ENCODE measurements around the gene HOXA7. TPM values are rescaled to one million over a fixed set of nuclear protein-coding genes. Genes with fewer than 3 reads are reported as not detected.
A peak's percentile ranks its signal among the peaks of the same experiment; 100 is the strongest.

The HOXA7 gene
- total RNA-seq, 2 experiments from 2014 or later = not detected

DNA sequence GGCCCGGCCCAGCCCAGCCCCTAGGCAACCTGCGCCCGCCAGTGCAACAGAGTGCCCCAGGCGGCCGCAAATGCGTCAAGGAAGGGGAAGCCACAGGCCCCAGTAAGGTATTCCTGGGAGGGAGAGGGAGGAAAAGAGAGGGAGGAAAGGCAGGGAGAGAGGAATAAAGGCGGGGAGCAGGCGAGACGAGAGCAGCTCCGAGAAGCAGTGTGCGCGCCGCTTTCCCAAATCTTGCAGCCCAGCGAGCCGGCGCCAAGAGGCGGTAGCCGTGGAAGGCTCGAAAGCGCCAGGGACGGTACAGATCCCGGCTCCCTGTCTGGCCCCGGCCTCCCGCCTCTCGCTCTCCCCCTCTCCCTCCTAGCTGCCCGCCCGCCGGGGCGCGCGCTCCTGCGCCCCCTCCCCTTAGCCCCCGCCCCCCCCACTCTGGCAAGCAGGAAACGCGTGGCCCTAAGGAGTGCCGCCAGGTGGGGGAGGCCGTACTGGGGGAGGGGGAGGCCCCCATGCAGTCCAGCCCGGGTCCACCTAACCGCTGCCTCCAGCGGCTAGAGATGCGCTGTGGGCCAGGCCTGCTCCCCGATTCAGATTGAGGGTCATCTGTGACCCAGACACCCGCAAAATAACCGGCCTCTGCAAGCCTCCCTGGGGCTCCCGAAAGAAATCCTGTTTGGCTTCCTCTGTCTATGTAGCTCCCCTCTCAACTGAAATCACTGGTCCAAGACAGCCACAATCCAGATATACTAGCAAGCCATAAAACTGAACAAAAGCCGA lies 13.4 kb upstream of the HOXA7 start:
- POLR2A ChIA-PET = no interaction called here
- no peak for DNase-seq
- no peaks in the 10 kb centered on the region for H3K9me3 Mint-ChIP-seq

DNA sequence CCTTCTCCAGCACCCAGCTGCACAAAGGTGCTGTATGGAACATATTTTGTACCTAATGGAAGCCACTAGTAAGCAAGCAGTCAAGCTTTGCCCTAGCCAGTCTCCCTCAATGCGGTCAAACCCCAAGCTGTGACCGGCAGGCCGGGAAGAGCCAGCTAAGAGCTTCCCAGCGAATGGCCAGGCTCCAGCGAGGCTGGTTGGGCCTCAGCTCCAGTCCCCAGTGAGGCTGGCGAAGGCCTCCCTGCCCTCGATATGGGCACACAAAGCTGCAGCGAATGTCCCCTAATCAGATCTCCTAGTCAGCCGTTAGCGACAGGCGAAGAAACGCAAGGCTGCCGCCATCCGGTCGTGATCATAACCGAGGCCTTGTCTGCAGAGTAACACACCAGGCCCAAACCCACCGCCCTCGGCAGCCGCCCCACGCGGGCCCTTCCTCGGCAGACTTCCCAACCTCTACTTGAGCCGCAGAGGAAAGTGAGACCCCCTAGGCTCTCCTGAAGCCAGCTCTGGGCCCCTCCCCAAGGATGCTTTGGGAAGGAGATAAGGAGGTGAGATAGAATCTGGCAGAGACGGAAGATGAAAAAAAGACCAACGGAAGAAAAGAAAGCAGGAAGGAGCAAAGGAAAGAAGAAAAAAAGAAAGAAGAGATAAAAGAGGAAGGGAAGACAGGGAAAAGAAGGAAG lies 11.9 kb upstream of the HOXA7 start:
- Mint-ChIP-seq H3K4me3 (peak overlapping the region; percentile 30), H3K27ac (peak overlapping the region; percentile 13), H3K27me3 (peaks cover 75% of the 10 kb centered on the region), H3K4me1 (peaks cover 13% of the 10 kb centered on the region), H3K9me3 (no peaks in the 10 kb centered on the region), H3K36me3 (ENCODE audit: low read depth) (peaks cover 8% of the 10 kb centered on the region)
- POLR2A ChIA-PET = no interaction called here
- CTCF ChIA-PET = interaction anchor here (0.9 to 1.6 kb wide), 5 partner anchors 11 to 31 kb away, joined by 3 to 7 read pairs (median 4); partner anchors contain the start of genes HOXA11, HOXA13 and HOXA7
- DNase-seq = no peak

More for the DNA sequence above, 13.4 kb upstream of the HOXA7 start:
- CTCF ChIA-PET = interaction anchor here (0.6 to 1.6 kb wide), 5 partner anchors 10 to 32 kb away, joined by 3 to 7 read pairs (median 3); partner anchors contain the start of gene HOXA11
- Mint-ChIP-seq H3K27me3 (peaks cover 68% of the 10 kb centered on the region), H3K4me3 (no peak overlapping the region), H3K4me1 (peaks cover 13% of the 10 kb centered on the region), H3K27ac (no peak overlapping the region), H3K36me3 (ENCODE audit: low read depth) (peaks cover 8% of the 10 kb centered on the region)

DNA sequence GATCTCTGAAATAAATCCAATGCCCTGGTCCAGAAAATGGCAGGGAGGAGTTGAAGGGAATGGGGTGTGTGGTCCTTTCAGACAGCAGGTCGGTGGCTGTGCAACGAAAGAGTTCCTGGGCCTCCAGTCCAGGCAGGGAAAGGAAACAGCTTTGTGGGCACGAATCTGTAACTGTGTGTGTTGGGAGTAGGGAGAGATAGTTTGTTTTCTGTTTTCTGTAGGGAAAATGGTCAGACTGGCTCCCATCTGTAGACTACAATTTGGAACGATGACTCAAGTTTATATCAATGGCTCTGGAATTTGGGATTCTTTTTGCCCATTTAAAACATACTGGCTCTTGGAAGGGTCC lies 11.4 kb upstream of the HOXA7 start:
- no peak for DNase-seq
- POLR2A ChIA-PET = no interaction called here
- CTCF ChIA-PET = interaction anchor here (1.2 to 1.6 kb wide), 2 partner anchors 12 to 13 kb away, joined by 3 to 6 read pairs; no protein-coding TSS in a partner anchor
- Mint-ChIP-seq H3K4me1 (peaks cover 13% of the 10 kb centered on the region), H3K27me3 (peaks cover 78% of the 10 kb centered on the region), H3K27ac (peak overlapping the region; percentile 13), H3K36me3 (ENCODE audit: low read depth) (peaks cover 8% of the 10 kb centered on the region), H3K9me3 (no peaks in the 10 kb centered on the region), H3K4me3 (no peak overlapping the region)

DNA sequence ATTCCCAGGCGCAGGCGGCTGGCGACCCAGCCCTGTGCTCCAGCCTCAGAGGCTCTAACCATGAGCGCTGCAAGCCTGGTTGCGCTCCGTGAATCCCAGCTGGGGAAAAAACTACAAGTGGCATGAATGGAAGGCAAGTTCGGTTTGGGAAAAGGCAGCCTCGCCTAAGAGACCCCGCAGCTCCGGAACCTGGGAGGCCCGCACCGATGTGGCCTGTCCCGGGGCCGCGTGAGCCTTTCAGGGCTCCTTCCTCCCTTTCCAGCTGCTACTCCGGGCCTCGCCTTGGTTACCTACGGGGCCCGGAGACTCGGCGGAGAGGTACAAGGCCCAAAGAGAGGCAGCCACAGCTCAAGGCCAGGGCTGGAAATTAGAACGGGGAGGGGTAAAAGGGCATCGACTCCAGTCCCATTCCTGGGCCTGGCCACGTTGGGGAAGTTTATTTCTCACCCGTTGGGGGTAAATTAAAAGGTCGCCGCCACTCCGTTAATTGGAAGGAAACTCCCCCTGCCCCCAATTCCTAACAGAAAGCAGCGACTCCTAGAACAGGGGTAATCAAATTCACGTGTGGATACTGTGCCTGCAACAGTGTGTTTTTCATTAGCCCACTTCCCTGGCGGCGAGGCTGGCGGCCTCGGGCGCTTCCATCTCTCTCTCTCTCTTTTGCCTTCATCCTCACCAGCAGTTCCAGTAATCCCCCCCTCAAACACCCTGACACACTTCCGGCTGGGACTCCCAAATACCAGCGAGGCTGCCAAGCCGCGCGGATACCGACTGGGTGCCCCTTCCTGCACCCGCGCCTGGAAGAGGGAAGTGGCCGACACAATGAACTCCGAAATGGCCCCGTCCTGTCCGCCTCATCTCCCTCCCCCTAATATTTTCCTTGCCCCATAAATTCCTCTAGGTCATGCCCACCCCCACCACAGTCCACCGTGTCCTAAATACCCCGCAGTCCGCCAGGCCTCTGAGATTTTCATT lies 10.3 kb upstream of the HOXA7 start:
- Mint-ChIP-seq H3K4me1 (peaks cover 10% of the 10 kb centered on the region), H3K4me3 (peak overlapping the region; percentile 39), H3K9me3 (no peaks in the 10 kb centered on the region), H3K27ac (peak overlapping the region; percentile 19), H3K27me3 (peaks cover 81% of the 10 kb centered on the region), H3K36me3 (ENCODE audit: low read depth) (peaks cover 6% of the 10 kb centered on the region)
- POLR2A ChIA-PET = no interaction called here
- DNase-seq = no peak
- CTCF ChIA-PET = interaction anchor here (1.0 to 1.9 kb wide), 6 partner anchors 10 to 76 kb away, joined by 3 to 6 read pairs (median 4); partner anchors contain the start of gene EVX1

DNA sequence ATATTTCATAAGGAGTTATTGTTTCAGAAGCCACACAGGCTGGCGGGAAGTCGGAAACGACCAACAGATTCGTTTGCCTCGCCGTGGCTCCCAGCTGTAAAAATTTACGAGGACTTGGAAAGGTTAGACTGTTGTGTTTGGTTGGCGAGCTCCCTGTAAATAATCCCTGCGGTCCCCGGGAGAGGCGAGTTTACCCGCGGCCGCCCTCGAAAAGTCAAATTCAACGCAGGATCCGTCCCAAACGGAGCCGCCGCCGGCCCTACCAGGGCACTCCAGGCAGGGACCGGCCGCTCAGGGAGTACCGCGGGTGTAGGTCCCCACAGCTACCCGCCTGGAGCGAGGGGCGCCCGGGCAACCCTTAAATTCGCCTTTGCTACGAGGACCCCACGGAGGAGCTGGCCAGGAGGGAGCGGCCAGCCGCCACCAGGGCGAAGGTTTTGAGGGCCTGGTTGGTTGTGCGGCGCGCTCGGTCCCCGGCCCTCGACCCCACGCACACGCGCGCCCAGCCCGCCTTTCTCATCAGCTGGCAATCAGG lies 9.6 kb upstream of the HOXA7 start:
- Mint-ChIP-seq H3K9me3 (no peaks in the 10 kb centered on the region), H3K4me3 (peak overlapping the region; percentile 27), H3K36me3 (ENCODE audit: low read depth) (peaks cover 4% of the 10 kb centered on the region), H3K4me1 (peaks cover 9% of the 10 kb centered on the region), H3K27ac (peak overlapping the region; percentile 86), H3K27me3 (peaks cover 79% of the 10 kb centered on the region)
- DNase-seq = no peak
- CTCF ChIA-PET = interaction anchor here (1.0 to 1.9 kb wide), 6 partner anchors 9 to 76 kb away, joined by 3 to 6 read pairs (median 4); partner anchors contain the start of gene EVX1
- POLR2A ChIA-PET = no interaction called here

DNA sequence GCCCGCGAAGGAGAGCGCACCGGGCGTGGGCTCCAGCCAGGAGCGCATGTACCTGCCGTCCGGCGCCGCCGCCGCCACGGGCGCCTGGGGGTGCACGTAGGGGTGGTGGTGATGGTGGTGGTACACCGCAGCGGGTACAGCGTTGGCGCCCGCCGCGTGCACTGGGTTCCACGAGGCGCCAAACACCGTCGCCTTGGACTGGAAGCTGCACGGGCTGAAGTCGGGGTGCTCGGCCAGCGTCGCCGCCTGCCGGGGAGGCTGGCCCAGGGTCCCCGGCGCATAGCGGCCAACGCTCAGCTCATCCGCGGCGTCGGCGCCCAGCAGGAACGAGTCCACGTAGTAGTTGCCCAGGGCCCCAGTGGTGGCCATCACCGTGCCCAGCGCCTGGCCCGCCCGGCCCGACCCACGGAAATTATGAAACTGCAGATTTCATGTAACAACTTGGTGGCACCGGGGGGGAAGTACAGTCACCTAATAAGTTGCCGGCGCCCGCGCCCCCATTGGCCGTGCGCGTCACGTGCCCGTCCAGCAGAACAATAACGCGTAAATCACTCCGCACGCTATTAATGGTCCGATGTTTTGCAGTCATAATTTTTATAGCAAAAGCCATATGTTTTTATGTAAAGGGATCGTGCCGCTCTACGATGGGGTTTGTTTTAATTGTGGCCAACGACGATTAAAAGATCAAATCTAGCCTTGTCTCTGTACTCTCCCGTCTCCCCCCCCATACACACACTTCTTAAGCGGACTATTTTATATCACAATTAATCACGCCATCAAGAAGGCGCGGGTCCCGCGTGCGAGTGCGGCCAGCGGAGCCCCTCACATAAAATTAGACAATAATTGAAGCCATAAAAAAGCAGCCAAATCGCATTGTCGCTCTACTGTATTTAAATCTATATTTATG lies 8.9 kb upstream of the HOXA7 start, which contains the start of gene HOXA9:
Gene HOXA9 (minus strand): TSS at position 449 of the 907 bp plus-strand sequence. CDS start 80 bp downstream, at position 369.
- Mint-ChIP-seq H3K36me3 (ENCODE audit: low read depth) (peaks cover 4% of the 10 kb centered on the region), H3K4me1 (peaks cover 11% of the 10 kb centered on the region), H3K27me3 (peaks cover 76% of the 10 kb centered on the region), H3K9me3 (no peaks in the 10 kb centered on the region), H3K27ac (peak within 1 kb of the TSS; percentile 86), H3K4me3 (peak within 1 kb of the TSS; percentile 27)
- ChIA-PET CTCF (interaction anchor here (1.0 to 1.9 kb wide), 4 partner anchors 13 to 77 kb away, joined by 3 to 6 read pairs (median 4); partner anchors contain the start of gene EVX1), POLR2A (no interaction called here)
- DNase-seq = no peak

DNA sequence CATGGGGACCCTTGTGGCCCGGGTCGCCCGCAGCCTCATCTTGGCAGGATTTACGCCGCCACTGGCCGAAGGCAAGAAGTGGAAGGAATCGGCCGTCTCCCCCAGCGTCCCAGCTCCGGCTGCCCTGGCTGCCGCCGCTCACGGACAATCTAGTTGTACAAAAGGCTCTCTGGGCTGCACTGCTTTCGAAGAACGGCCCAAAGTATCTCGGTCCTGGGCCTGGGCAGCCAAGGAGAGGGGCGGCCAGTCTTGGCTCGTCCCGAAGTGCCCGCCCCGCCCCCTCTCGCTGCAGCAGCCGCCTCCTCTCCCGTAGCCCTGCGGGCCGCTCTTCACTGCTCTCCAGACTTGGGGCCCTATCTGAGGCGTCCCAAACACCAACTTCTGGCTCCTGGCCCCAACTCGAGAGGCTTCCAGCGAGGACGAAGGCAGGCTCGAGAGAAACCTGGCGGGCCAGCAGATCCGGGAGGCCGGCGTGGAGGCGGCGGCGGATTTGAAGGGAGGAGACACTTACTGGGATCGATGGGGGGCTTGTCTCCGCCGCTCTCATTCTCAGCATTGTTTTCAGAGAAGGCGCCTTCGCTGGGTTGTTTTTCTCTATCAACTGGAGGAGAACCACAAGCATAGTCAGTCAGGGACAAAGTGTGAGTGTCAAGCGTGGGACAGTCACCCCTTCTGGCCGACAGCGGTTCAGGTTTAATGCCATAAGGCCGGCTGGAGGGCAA lies 8.1 kb upstream of the HOXA7 start:
- no peaks in the 10 kb centered on the region for H3K9me3 Mint-ChIP-seq
- H3K27ac Mint-ChIP-seq = peak overlapping the region; percentile 36
- ChIA-PET POLR2A (no interaction called here), CTCF (interaction anchor here (1.9 kb wide), 1 partner anchor 78 kb away, joined by 6 read pairs; the partner anchor contains the start of gene EVX1)
- H3K36me3 Mint-ChIP-seq (ENCODE audit: low read depth) = peaks cover 6% of the 10 kb centered on the region
- peaks cover 80% of the 10 kb centered on the region for H3K27me3 Mint-ChIP-seq
- peaks cover 14% of the 10 kb centered on the region for H3K4me1 Mint-ChIP-seq
- no peak for DNase-seq
- no peak overlapping the region for H3K4me3 Mint-ChIP-seq

DNA sequence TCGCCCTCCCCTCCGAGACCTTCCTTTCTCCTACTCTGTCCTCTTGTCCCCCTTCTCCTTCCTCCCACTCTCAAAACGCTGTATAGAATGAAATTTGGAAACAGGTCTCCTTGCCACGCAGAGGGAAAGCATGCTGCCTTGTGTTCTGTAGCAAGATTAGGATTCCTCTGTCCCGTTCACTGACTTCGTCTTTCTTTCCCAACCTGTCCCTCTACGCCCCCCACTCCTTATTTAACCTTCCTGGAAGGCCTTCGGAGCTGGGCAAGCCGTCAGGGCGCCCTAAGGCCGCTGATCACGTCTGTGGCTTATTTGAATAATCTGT lies 7.5 kb upstream of the HOXA7 start:
- Mint-ChIP-seq H3K9me3 (no peaks in the 10 kb centered on the region), H3K4me3 (no peak overlapping the region), H3K36me3 (ENCODE audit: low read depth) (peaks cover 6% of the 10 kb centered on the region), H3K27ac (no peak overlapping the region), H3K27me3 (peaks cover 83% of the 10 kb centered on the region), H3K4me1 (peaks cover 14% of the 10 kb centered on the region)
- POLR2A ChIA-PET = no interaction called here
- CTCF ChIA-PET = no interaction called here
- no peak for DNase-seq

DNA sequence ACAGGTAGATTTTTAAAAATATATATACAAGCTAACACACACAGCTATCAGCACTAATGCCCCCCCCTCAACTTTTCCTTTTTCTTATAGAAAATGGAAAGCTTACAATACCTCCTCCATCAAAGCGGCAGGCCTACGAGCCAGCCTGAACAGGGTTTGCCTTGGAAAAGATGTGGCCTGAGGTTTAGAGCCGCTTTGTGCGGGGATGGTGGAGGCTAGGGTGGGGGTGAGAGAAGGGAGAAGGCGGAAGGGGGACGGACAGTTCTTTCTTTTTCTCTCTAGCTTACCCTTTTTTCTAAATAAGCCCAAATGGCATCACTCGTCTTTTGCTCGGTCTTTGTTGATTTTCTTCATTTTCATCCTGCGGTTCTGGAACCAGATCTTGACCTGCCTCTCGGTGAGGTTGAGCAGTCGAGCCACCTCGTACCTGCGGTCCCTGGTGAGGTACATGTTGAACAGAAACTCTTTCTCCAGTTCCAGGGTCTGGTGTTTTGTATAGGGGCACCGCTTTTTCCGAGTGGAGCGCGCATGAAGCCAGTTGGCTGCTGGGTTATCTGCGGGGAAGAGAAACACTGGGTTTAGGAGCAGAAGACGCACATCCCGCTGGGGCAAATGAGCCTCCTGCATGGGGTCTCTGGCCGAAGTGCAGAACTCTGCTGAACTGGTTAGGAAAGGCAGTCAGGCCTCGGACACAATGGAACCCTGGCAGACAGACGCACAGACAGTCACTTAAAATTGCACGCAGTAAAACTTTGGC lies 7.0 kb upstream of the HOXA7 start:
- ChIA-PET CTCF (interaction anchor here (0.8 to 1.6 kb wide), 3 partner anchors 13 to 214 kb away, joined by 3 to 10 read pairs (median 4); no protein-coding TSS in a partner anchor), POLR2A (no interaction called here)
- H3K36me3 Mint-ChIP-seq (ENCODE audit: low read depth) = peaks cover 2% of the 10 kb centered on the region
- H3K4me3 Mint-ChIP-seq = no peak overlapping the region
- no peaks in the 10 kb centered on the region for H3K9me3 Mint-ChIP-seq
- H3K27me3 Mint-ChIP-seq = peaks cover 82% of the 10 kb centered on the region
- DNase-seq = no peak
- no peak overlapping the region for H3K27ac Mint-ChIP-seq
- H3K4me1 Mint-ChIP-seq = peaks cover 12% of the 10 kb centered on the region

DNA sequence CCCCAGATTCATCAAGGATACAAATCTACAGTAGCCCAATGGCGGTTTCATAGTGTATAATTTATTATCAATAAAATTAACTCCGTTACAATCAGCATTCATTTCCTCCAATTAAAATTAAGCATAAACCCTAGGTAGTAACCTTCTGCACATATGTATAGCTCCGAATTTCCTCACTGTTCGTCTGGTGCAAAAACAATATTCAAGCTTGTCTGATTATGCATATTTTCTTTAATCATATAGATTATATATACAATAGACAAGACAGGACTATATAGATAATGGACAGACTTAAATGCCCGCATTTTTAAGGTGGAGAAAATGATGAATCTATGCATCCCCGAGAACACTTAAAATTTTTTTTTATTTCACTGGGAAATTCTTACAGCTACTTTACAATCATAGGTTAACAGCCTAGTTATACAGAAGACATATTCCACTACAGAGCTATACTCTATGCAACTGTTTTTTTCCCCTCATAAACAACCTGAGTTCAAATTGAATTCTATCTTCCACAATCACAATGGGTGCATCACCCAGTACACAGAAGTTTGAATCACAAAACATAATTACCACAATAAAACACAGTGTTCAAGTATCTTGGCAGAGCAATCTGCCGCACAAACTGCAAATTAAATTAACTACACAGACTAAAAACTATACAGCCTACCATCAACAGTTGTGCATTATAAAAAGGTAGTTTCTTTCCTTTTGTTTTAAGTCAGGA lies 6.2 kb upstream of the HOXA7 start:
- peaks cover 12% of the 10 kb centered on the region for H3K4me1 Mint-ChIP-seq
- H3K27me3 Mint-ChIP-seq = peaks cover 82% of the 10 kb centered on the region
- CTCF ChIA-PET = interaction anchor here (0.8 to 2.0 kb wide), 8 partner anchors 10 to 214 kb away, joined by 3 to 10 read pairs (median 4); partner anchors contain the start of gene HOXA13
- no peak for DNase-seq
- H3K27ac Mint-ChIP-seq = no peak overlapping the region
- no peak overlapping the region for H3K4me3 Mint-ChIP-seq
- H3K9me3 Mint-ChIP-seq = no peaks in the 10 kb centered on the region
- peaks cover 2% of the 10 kb centered on the region for H3K36me3 Mint-ChIP-seq (ENCODE audit: low read depth)
- POLR2A ChIA-PET = no interaction called here

Measured in activated CD4-positive, alpha-beta T cell treated with anti-CD3 and anti-CD28 coated beads, Interleukin-2, amount 10 ng/mL, durations not matched to agents 7 days and 5 days (primary cell).